HG02642 (cell line): ENCODE measurements around the gene SPTA1.

Experiments used
- ATAC-seq: cut with Tn5 transposase; IDR thresholded peaks from one replicate; pipeline ENCODE4 v1.9.1; 2021; ENCODE audit warnings: mild to moderate bottlenecking; ENCODE audit not compliant: unreplicated experiment, poor library complexity

SPTA1 gene

DNA sequence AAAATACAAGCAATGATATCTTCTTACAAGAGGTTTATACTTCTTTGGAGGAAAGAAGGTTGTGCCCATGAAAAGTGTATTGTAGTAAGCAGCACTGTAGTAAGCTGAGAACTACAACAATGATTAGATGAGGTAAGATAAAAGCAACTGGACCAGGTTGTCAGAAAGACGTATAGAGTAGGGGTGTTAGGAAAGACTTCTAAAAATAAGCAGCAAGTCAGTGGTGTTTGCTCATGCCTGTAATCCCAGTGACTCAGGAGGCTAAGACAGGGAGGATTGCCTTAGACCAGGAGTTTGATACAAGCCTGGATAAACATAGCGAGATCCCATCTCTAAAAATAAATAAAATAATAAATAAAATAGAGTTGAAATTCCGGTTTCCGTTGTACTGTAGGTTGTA is 102.6 kb downstream of the SPTA1 start:
- no peak for ATAC-seq

DNA sequence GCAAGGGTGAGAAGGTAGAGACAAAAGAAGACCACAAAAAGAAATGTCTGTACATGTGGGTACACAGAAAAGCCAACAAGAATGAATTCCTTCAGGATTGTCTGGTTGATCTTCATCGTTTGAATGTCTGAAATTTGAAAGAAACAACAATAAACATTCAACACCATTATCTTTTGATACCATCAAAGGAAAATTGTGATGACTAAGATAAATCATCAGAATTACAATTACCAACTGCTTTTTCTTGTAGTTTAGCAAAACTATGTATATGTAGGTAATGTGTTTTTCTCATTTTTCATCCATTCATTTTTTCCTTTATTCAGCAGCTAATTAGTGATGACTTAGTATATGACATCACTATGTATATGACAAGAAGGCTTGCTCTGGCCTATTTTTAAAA is 106.8 kb downstream of the SPTA1 start, which contains the start of gene OR10X1:
Gene OR10X1, minus strand, starts transcription at position 167 of the 400 bp plus-strand sequence. Its CDS starts 0 bp downstream, at position 167.
- no peak for ATAC-seq

DNA sequence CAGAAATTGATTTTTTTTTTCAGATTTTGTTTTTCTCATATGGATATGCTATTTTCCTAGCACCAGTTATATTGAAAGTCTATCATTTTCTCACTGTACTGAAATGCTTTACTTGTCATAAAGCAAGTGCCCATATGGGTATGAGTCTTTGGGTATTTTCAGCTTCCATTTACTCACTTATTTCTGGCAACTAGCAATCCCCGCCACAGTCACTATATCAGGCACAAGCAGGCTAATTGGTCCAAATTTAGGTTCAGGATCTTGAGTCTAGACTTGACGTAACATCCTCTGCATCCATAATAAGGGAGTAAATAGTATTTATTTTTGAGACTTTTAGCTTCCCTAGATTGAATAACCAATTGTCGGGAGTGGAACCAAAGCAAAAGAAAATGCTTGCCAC is 109.0 kb downstream of the SPTA1 start:
- ATAC-seq: no peak

DNA sequence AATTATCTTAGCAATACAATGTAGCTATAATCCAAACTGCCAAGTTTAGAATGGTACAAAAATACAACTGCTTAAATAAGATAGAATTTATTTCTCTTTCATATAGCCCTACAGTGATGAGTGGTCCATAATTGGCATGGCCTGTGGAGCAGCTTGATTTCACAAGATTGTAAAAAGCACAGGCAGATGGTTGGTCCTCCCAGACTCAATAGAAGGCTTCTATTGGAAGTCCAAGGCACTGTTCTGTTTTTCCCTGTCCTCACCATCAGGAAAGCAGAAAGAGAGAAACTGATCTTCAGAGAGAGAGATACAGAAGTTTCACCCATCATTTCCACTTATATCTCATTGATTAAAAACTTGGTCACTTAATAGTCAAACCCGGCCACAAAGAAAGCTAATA is 114.3 kb downstream of the SPTA1 start:
- ATAC-seq: no peak

DNA sequence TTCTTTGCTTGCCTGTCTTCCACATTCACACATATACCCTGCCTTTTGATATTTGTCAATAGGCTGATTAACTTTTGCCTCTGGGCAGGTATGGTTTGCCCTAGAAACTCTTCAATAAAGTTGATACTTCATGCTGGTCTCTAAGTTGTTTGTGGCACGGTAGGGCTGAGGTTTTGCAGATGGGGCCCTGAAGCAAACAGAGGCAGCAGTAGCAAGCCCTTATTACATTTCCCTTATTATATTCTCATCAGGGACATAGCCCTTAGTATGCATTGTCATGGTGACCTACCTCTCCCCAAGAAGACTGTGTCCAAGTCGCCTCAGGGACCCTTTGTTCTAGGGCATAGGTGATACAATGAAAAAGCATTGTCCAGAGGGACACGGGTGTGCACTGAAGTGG is 116.0 kb downstream of the SPTA1 start, which contains the start of gene OR6P1:
Gene OR6P1, minus strand, starts transcription at position 101 of the 400 bp plus-strand sequence. CDS start 6,976 bp downstream, outside the sequence.
- ATAC-seq: no peak

DNA sequence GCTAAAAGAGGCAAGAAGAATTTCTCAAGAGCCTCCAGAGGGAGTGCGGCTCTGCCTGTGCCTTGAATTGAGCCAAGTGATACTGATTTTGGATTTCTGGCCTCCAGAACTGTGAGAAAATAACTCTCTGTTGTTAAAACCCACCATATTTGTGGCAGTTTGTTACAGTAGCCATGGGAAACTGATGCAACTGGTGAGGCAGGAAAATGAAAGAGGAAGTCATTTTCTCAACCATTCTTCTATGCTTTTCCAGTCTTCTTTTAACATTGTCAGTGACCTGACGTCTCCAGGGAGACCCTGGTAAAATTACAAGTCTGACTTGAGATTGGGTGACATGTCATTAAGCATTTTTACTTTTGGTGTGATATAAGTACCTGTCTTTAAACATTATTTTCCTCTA is 121.9 kb downstream of the SPTA1 start:
- ATAC-seq: no peak

DNA sequence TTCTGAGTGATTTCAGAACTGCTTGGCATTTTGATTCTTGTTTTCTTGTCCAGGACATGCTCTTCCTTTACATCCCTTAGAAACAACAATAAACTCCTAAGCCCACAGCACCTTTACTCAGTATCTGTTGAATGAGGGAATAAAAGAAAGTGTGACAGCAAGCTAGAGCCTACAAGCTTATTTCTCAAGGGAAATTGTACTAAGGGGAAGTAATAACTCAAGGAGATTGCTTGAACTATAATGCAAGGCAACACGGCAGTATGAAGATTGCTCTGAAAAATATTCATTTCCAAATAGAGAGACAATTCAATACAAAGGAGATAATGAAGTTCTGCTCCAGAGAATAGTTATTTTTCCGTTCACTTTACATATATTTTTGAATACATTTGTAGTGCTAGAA is 122.7 kb downstream of the SPTA1 start:
- no peak for ATAC-seq
